Heart right ventricle (tissue), 16 donors: ENCODE data around the gene XCL2. TPM values are rescaled to one million over a fixed set of nuclear protein-coding genes. Genes with fewer than 3 reads are reported as not detected.
"Not testable (repeated sequence)": the region's sequence is repeated elsewhere in the genome, so short reads cannot be mapped to it uniquely, and the experiment has no call there.

Experiments used
- ATAC-seq, 8 donors: fragments of 200-7000 bp; cut with Tn5 transposase; one replicate each; pipeline ENCODE4 v1.9.1; 2020; ENCODE audit warnings: mild to moderate bottlenecking in 8 of 8, moderate library complexity in 8 of 8, moderate number of reproducible peaks in 1 of 8
- DNase-seq, 2 donors: peaks; one replicate each; pipeline ENCODE4 v3.0.0-alpha.2; 2020
- H3K27ac ChIP-seq, 10 donors: fragments of 200-600 bp; sonication (generic) in 2 of 10; one replicate each; pipeline versions ENCODE4 v1.5.0 to v1.8.0; 2020 to 2022; ENCODE audit warnings: mild to moderate bottlenecking in 3 of 10
- H3K27me3 ChIP-seq, 7 donors: fragments of 200-600 bp; one replicate each; pipeline ENCODE4 v1.8.0; 2021 to 2022; ENCODE audit warnings: mild to moderate bottlenecking in 2 of 7
- H3K36me3 ChIP-seq, 9 donors: fragments of 200-600 bp; sonication (generic) in 1 of 9; one replicate each; pipeline versions ENCODE4 v1.5.0 to v1.8.0; 2020 to 2022; ENCODE audit warnings: mild to moderate bottlenecking in 2 of 9
- H3K4me1 ChIP-seq, 9 donors: fragments of 200-600 bp; sonication (generic) in 1 of 9; one replicate each; pipeline versions ENCODE4 v1.5.0 to v1.8.0; 2020 to 2022; ENCODE audit warnings: mild to moderate bottlenecking in 4 of 9
- H3K4me3 ChIP-seq, 10 donors: fragments of 200-600 bp; sonication (generic) in 2 of 10; one replicate each; pipeline versions ENCODE4 v1.5.0 to v1.8.0; 2020 to 2022; ENCODE audit warnings: mild to moderate bottlenecking in 7 of 10, moderate library complexity in 2 of 10
- H3K9me3 ChIP-seq, 11 donors: fragments of 200-600 bp in 10 of 11; sonication (generic) in 2 of 11; one replicate each; pipeline versions ENCODE4 v1.5.0 to v1.8.0; 2013 to 2022; ENCODE audit warnings: mild to moderate bottlenecking in 2 of 11, control low read depth in 1 of 11, moderate library complexity in 1 of 11
- WGBS, 2 donors: extraction: QIAGEN DNeasy Blood & Tissue Kit; methylation state at CpG; one replicate each; pipeline ENCODE4 v1.1.7; 2013; ENCODE audit warnings: inconsistent platforms in 1 of 2; 5-methylcytosine and 5-hydroxymethylcytosine counted together
- intact Hi-C, 10 donors: fragments of 100-400 bp; cut with DNase I; formaldehyde crosslinking; loops; one replicate each; pipeline versions ENCODE4 v1.11.1 to v1.14.2; 2022
- polyA plus RNA-seq, 2 donors: library from polyadenylated mRNA; stranded (reverse); fragments of 200-250 nt; gene quantifications; one replicate each; pipeline ENCODE4 v1.2.3, GENCODE V29; 2013
- total RNA-seq, 10 donors: library from RNA; stranded (reverse); fragmentation: NEBNext Ultra II Directional in 3 of 10; extraction: Animal tissue kit (Norgen Biotek cat#: 25700) in 3 of 10; gene quantifications; one replicate each; pipeline versions ENCODE4 v1.2.1 to v1.2.4, GENCODE V29; 2021 to 2023
- TF ChIP-seq, protein P1 (sequence below), 9 donors: fragments of 200-600 bp; sonication (generic) in 2 of 9; IDR thresholded peaks; one replicate each; pipeline versions ENCODE4 v1.5.0 to v1.8.0; 2021 to 2022; ENCODE audit warnings: antibody characterized with exemption in 9 of 9, mild to moderate bottlenecking in 5 of 9, moderate library complexity in 1 of 9
- donor health status: Arrhythmogenic right ventricular cardiomyopathy.
- donor health status: ischemic (EF 13 %, LVEDD 7.1; RV severe dilation, severe dysfunction).
- donor health status: healthy with polysubstance abuse.
- donor health status: DM: no; HTN: yes; CAD: no.
- donor health status: DM: no; HTN: no; CAD: no.
- donor health status: ischemic (EF 25% LVEDD 6.9; RV normal size, moderate dysfunction).
- donor health status: ischemic (EF 25% LVEDD 5.7; RV mildly dilated, moderate dysfunction).
- donor health status: healthy.
- donor health status: DM: yes; HTN: yes; CAD: no.
- donor health status: Ischemic cardiomyopathy.
- donor health status: ischemic (EF 35%, LVEDD 5.7; RV mildly dilated, moderate dysfunction).
- donor health status: nonischemic (EF 11% LVEDD 7.7; RV severe dilation, severe dysfunction).
- donor health status: DM: yes; HTN: yes; CAD: no.
- donor health status: PGD.
- donor health status: ischemic (EF 29% LVEDD 5.4; RV normal size, mild dysfunction).
- donor health status: nonischemic (EF 23%, LVEDD 6.1; RV moderate dilation, normal function).

The XCL2 gene
- total and polyA plus RNA-seq, 12 donors = 0.17 to 7.5 (median 0.54) TPM; not detected in 9

DNA sequence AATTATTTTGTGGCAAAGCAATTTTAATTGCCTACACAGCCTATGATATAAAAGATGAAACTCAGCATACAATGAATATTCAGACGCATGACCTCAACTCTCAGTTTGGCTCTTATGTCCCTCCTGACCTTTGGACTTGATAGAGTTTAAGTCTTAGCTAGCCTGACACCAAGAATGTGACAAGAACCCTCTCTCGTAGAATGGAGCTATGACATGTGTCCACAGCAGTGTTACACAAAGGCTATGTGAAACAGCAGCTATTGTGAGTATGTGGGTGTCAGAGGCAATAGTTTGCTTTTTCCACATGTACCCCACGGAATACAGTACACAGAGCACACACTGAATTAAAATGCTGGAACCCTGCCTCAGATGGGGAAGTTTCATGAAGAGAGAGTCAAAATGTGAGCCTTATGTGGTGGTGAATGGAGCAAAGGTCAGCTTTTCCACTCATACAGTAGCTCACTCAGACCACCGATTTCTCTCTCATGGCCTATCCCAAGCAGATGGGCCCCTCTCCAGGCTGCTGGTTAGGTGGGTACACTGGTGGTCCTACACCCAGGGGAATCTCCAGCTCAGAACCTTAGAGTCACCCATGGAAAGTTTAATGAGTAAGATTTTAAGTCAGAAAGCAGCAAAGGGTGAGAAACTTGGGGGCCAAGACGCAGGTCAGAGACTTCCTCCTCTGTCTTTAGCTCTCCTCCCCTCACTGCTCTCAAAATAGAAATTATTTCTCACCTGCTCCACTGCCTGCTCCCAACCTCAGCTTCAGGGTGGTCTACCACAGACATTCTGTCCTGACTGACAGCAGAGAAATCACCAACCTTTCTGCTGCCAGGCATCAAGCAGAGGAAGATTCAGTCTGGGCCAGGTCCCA lies 10.1 kb upstream of the XCL2 start:
- Histone ChIP-seq H3K27ac (no peak overlapping the region), H3K4me1 (no peaks in the 10 kb centered on the region), H3K36me3 (no peaks in the 10 kb centered on the region), H3K9me3 (peaks cover 0 to 4% (median 0%) of the 10 kb centered on the region in 11 donors), H3K4me3 (no peak overlapping the region), H3K27me3 (no peaks in the 10 kb centered on the region)
- 77 to 87% methylated on average over 5 of the region's 5 CpGs for WGBS, 2 donors
- DNase-seq (no peak), ATAC-seq (no peak)
- intact Hi-C loops = no loop called here
- TF ChIP-seq, protein P1, sequence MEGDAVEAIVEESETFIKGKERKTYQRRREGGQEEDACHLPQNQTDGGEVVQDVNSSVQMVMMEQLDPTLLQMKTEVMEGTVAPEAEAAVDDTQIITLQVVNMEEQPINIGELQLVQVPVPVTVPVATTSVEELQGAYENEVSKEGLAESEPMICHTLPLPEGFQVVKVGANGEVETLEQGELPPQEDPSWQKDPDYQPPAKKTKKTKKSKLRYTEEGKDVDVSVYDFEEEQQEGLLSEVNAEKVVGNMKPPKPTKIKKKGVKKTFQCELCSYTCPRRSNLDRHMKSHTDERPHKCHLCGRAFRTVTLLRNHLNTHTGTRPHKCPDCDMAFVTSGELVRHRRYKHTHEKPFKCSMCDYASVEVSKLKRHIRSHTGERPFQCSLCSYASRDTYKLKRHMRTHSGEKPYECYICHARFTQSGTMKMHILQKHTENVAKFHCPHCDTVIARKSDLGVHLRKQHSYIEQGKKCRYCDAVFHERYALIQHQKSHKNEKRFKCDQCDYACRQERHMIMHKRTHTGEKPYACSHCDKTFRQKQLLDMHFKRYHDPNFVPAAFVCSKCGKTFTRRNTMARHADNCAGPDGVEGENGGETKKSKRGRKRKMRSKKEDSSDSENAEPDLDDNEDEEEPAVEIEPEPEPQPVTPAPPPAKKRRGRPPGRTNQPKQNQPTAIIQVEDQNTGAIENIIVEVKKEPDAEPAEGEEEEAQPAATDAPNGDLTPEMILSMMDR (IDR thresholded peaks at IDR 0.05) = no peak

DNA sequence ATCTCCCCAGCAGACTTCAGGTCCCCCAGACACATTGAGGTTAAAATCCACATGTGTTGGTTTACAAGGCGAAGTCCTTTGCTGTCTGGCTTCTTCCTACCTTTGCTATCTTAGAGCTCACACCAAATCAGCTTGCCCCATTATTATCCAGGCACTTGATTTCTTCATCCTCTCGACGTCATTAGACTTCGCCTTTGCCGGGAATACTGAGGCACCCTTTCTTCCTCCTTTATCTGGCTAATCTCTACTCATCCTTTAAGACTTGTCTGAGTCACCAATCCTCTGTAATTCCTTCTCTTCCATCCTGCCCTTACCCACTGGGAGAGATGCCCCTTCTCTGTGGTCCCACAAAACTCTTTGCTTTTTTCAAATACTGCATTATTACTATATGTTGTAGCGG lies 9.2 kb upstream of the XCL2 start:
- ATAC-seq (no peak), DNase-seq (no peak)
- TF ChIP-seq, protein P1 (IDR thresholded peaks at IDR 0.05) = no peak
- no peaks in the 10 kb centered on the region for H3K4me1 ChIP-seq
- no peak overlapping the region for H3K4me3 ChIP-seq
- H3K9me3 ChIP-seq = peaks cover 0 to 4% (median 0%) of the 10 kb centered on the region in 11 donors
- 87 to 90% methylated on average over 6 of the region's 6 CpGs for WGBS, 2 donors
- H3K36me3 ChIP-seq = no peaks in the 10 kb centered on the region
- no peak overlapping the region for H3K27ac ChIP-seq
- no peaks in the 10 kb centered on the region for H3K27me3 ChIP-seq
- intact Hi-C loops = no loop called here

DNA sequence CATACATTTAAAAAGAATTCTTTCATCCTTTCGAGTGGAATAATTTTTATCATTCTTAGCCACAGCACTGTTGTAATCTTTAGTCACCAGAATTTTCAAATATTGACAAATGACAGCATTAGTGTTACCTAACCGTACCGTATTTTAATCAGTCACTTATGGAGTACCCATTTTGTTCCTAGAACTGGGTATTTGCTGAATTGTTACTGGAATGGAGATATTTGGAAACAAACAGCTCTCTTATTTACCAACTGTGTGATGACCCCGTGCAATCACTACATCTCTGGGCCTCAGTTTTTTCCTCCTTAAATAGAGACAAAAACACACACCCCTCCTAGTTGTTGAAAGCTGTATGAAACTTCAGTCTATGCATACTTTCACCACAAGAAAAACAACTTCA lies 7.9 kb upstream of the XCL2 start:
- no peak overlapping the region for H3K27ac ChIP-seq
- ATAC-seq (no peak), DNase-seq (no peak)
- TF ChIP-seq, protein P1 (IDR thresholded peaks at IDR 0.05) = no peak
- 90 to 92% methylated on average over 4 of the region's 4 CpGs for WGBS, 2 donors
- no peak overlapping the region for H3K4me3 ChIP-seq
- H3K4me1 ChIP-seq = no peaks in the 10 kb centered on the region
- intact Hi-C loops = no loop called here
- no peaks in the 10 kb centered on the region for H3K27me3 ChIP-seq
- H3K36me3 ChIP-seq = no peaks in the 10 kb centered on the region
- H3K9me3 ChIP-seq = peaks cover 0 to 4% (median 0%) of the 10 kb centered on the region in 11 donors

DNA sequence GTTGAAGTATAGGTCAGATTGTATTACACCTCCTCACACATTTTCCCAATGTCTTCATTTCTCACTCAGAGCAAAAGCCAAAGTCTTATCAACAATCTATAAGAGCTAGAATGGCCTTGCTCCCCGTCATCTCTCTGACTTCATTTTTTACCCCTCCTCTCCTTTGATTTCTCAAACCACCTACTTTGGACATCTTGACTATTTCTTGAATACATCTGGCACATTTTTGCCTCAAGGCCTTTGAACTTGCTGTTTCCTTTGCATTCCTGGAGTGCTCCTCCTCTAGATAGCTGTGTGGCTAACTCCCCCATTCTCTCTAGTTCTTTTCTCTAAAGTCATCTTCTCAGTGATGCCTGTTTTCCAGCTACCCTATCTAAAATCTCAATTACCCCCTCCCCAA lies 7.2 kb upstream of the XCL2 start:
- intact Hi-C loops = no loop called here
- ATAC-seq (no peak), DNase-seq (no peak)
- H3K36me3 ChIP-seq = no peaks in the 10 kb centered on the region
- no peaks in the 10 kb centered on the region for H3K27me3 ChIP-seq
- H3K27ac ChIP-seq = no peak overlapping the region
- H3K9me3 ChIP-seq = peaks cover 0 to 8% (median 0%) of the 10 kb centered on the region in 11 donors
- TF ChIP-seq, protein P1 (IDR thresholded peaks at IDR 0.05) = no peak
- WGBS, 2 donors = 63 to 68% methylated on average over 1 of the region's 1 CpG
- H3K4me1 ChIP-seq = no peaks in the 10 kb centered on the region
- H3K4me3 ChIP-seq = no peak overlapping the region

DNA sequence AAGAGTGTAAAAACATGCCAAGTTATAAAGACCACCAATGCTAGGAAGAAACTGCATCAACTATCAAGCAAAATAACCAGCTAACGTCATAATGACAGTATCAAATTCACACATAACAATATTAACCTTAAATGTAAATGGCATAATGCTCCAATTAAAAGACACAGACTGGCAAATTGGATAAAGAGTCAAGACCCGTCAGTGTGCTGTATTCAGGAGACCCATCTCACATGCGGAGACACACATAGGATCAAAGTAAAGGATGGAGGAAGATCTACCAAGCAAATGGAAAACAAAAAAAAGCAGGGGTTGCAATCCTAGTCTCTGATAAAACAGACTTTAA lies 2.7 kb upstream of the XCL2 start:
- H3K36me3 ChIP-seq, H3K27me3 ChIP-seq, DNase-seq, intact Hi-C loops, H3K27ac ChIP-seq, H3K4me1 ChIP-seq, ATAC-seq, H3K9me3 ChIP-seq, H3K4me3 ChIP-seq: not testable (repeated sequence)
- 79 to 92% methylated on average over 3 of the region's 3 CpGs for WGBS, 2 donors
